Measurements from ENCODE around the gene ZBTB38.

Gene ZBTB38

DNA sequence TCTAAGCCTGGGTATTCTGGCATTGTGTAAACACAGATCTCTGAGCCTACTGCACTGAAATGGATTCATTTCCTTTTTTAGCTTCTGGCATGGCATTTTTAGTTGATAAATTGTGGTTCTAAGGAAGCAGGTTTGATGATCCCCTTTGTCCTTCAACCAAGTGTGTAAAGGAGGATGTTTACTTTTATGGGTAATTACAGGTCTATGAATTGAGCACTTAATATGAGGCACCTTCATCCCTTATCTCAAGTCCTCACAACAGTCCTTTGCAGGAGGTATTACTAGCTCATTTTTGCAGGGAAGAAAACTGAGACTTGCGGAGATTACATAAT, 30.8 kb upstream of the ZBTB38 start:
- no peak for DNase-seq (ENCODE audit: low read depth in 3 of 3)

DNA sequence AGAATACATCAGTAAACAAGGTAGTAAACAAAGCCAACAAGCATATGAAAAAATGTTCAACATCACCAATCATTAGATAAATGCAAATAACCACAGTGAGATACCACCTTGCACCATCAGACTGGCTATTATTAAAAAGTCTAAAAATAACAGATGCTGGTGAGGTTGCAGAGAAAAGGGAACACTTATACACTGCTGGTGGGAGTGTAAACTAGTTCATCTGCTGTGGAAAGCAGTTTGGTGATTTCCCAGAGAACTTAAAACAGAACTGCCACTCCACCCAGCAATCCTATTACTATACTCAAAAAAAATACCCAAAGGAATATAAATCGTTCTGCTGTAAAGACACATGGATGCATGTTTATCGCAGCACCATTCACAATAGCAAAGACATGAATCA, 30.3 kb upstream of the ZBTB38 start:
- no peak for DNase-seq (ENCODE audit: low read depth in 3 of 3)

DNA sequence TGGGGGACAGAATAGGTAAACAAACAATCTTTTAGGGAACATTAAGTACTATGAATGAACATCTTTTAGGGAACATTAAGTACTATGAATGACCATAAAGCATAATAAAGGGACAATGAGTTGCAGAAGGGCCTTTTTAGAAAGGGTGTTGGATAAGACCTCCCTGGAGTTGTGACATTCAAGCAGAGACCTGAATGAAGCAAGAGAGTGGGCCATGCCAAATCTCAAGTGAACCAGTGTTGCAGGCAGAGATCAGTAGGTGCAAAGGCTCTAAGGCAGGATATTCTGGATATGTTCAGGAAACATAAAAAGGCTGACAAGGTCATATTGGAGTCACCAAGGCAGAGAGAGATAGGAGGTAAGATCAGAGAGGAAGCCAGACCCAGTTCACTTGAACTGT, 29.4 kb upstream of the ZBTB38 start:
- no peak for DNase-seq (ENCODE audit: low read depth in 3 of 3)

DNA sequence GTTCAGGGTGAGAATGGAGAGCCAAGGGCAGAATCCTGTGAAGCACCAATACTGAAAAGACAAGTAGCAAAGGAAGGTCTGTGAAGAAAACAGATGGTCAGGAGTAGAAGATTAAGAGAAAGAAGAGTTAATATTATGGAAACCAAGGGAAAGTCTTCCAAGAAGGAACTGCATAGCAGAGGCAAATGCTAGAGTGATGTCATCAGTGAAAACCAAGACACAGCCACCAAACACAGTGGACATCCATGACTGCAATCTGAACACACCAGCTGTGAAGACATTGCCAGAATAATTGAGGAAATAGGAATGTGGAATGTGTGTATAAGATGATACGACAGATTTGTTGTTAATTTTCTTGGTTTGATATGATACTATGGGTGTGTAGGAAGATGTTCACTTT, 26.8 kb upstream of the ZBTB38 start:
- DNase-seq (ENCODE audit: low read depth in 3 of 3) = no peak

DNA sequence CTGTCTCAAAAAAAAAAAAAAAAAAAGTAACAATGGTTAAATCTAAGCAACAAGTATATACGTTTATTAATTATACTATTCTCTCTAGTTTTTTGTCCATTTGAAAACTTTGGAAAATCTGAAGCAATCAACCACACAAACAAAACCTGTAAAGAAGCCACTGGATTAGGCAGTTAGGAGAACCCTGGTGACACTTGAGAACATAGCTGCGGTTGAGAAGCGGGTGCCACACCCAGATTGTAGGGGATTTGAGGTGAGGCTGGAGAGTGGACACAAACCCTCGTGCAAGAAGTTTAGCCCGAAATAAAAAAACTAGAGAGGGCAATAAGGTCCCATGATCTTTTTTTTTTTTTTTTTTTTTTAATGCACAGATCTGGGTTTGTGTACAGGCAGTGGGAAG, 25.9 kb upstream of the ZBTB38 start:
- no peak for DNase-seq (ENCODE audit: low read depth in 3 of 3)

DNA sequence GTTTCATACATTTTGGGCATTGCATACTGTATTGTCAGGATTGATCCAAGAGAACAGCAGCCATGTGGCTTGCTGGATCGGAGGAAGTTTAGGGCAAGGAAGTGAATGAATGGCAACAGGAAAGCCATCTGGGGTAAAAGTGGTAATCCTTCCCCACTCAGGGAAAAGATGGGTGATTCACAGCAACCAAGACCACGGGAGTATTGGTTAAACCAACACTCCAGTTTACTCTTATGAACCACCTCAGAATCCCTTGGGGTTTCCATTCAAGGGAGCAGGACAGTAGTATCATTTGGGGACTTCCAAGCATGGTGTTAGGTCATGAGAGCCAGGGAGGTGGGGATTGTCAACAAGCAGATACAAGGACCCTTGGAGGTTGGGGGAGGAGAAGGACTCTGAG, 25.2 kb upstream of the ZBTB38 start:
- no peak for DNase-seq (ENCODE audit: low read depth in 3 of 3)

DNA sequence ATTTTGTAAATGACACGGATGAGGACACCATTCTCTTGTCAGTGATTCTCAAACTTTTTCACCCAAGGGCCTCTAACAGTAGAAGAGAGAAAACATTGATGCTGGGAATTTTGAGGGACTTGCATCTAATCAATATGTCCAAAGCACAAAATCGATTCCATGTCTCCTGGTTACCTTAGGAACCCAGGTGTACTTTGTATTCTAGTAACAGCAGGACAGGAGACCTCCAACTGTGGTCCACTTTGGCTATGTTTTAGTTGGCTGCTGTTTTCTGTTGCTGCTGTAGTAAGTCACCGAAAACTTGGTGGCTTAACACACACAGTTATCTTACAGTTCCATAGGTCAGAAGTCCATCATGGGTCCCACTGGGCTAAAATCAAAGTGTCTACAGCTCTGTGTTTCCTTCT, 24.4 kb upstream of the ZBTB38 start:
- no peak for DNase-seq (ENCODE audit: low read depth in 3 of 3)

DNA sequence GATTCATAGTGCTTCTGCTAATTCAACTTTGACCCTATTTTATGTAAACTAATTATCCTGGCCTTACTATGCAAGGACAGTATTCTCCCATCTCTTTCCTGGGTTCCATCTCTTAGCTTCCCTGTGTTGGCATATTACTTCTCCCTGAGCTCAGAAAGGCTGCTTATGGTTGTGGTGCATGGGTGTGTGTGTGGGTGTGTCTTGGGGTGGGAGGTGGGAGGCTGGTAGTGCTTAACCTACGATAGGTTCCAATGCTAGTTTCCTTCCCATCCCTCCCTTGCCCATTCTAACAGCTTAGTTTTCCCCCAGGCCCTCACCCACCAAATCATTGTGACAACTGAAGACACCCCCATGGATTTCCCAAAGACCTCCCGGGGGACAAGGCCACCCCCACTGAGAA, 22.8 kb upstream of the ZBTB38 start:
- no peak for DNase-seq (ENCODE audit: low read depth in 3 of 3)

DNA sequence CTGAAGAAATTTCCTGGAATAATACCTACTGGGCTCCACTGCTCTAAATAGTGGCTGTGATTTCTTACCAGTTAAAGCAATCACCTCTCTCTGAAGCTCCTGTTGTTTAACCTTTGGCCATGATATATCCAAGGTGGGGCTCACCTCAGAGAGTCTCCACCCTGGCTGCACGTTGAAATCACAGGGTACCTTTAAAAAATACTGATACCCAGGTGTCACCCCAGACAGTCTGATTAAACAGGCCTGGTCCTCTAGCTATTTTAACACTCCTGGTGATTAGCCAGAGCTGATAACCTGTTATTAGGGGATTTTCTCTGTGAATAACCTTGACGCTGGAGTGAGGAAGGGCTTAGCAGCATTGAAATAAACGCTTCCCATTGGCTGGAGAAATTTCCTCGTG, 22.3 kb upstream of the ZBTB38 start:
- DNase-seq (ENCODE audit: low read depth in 3 of 3) = no peak

DNA sequence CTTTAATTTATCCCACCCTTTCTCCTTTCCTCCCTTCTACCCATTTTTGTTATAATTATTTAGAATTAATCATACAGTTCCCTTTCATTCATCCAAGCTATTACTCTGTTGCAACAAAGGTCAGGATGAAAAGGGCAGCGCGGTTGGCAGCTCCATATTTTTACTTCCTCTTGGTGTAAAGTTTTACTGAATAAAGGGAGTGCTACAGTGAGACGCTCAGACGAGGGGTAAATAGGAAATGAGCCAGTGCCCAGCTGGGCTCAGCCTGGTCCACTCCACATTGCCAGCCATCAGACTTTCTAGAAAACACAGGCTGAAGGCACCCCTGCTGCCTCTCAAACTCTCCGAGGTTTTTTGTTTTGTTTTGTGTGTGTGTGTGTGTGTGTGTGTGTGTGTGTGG, 21.9 kb upstream of the ZBTB38 start:
- DNase-seq (ENCODE audit: low read depth in 3 of 3) = no peak

DNA sequence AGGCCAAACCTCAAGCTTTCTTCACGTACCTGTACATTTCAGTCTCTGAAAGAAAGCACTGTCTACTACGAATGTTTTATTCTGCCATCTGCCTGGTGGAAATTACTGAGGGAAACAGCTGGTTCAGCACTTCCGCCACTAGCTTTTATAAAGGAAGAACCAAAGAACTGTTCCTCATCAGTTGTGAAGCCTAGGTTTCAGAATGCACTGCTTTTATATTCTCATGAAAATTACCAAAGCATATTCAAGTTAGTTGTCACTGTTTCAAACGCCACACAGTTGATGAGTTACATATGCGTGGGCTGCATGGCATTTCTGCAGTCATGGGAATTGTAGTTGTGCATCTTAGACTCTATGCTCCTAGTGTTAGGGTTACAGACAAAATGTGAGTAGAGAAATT, 21.5 kb upstream of the ZBTB38 start:
- DNase-seq (ENCODE audit: low read depth in 3 of 3) = no peak

DNA sequence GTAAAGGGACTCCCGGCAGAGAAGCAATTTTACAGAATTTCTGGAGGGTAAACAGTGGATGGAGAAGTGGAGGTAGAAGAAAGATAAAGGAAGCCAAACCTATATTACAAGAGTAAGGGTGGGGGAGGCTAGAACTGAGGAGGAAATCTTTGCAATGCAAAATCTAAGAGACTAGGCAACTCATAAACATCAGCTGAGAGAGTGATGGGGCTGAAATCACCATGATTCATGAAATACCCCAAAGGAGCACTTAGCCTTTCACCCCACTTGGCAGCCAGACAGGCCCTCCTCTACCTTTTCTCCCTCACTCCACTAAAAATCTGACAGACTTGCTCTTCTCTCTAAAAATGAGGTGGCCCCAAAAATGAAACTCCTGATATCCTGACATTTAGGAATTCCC, 19.5 kb upstream of the ZBTB38 start:
- DNase-seq (ENCODE audit: low read depth in 3 of 3) = no peak

DNA sequence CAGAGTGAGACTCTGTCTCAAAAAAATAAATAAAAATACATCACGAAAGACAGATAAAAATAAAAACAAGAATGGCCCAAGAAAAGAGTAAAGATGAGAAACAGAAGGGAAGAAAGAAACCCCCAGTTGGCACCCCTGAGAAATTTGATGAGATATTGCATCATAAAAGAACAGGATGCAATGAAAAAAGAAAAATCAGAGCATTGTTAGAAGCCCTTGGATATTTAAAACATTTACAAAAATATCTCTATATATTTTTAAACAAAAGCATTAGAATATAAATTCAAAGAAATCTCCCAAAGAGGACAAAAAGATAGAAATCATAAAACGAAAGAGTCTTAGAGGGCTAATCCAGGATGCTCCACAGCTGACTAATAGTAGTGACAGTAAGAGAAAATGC, 18.6 kb upstream of the ZBTB38 start:
- no peak for DNase-seq (ENCODE audit: low read depth in 3 of 3)

DNA sequence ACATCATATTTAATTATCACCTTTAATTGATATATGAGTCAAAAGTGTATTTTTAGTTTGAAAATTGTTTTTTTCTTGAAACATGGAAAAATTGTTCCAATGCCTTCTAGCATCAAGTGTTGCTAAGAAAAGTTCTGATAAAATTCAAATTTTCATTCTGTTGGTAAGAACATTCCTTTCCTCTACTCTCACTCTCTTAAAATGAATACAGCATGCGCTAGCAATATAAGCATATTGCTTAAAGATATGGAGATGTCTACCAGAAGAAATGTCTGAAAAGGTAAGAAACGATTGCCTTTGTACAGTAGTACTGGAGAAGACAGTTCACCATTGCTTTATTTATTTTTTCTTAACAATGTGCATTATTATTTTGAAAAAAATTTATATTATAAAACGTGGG, 17.6 kb upstream of the ZBTB38 start:
- no peak for DNase-seq (ENCODE audit: low read depth in 3 of 3)

DNA sequence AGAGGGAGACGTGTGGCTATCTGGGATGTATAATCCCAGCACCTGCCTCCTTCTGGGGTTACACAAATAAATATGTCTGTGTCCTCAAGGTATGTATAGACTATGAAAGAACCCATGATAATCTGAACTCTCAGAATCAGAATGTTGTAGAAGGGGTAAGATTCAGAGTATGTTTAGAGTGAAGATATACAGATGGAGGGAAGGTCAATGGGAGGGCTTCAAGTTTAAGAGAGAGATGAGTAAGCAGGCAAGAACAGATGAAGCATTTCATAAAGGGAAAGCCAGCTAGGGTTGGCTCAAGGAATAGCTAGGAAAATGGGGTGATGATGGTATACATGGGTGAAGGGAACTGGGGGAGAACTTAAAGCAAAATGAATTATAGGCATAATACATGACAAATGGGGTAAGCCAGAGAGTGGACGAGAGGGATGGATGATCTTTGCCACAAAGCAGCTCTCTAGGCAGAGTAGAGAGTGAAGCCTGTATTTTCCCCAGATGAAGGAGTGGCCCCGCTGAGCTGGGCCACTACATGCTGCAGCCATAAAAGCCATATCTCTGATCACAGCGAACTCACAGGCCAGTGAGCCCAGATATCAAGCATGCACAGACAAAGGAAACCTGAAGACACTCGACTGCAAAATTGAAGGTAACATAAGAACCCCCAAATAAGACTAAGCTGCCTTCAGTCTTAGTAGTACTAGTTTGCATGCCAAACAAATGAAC, 15.9 kb upstream of the ZBTB38 start:
- DNase-seq (ENCODE audit: low read depth in 3 of 3) = no peak

DNA sequence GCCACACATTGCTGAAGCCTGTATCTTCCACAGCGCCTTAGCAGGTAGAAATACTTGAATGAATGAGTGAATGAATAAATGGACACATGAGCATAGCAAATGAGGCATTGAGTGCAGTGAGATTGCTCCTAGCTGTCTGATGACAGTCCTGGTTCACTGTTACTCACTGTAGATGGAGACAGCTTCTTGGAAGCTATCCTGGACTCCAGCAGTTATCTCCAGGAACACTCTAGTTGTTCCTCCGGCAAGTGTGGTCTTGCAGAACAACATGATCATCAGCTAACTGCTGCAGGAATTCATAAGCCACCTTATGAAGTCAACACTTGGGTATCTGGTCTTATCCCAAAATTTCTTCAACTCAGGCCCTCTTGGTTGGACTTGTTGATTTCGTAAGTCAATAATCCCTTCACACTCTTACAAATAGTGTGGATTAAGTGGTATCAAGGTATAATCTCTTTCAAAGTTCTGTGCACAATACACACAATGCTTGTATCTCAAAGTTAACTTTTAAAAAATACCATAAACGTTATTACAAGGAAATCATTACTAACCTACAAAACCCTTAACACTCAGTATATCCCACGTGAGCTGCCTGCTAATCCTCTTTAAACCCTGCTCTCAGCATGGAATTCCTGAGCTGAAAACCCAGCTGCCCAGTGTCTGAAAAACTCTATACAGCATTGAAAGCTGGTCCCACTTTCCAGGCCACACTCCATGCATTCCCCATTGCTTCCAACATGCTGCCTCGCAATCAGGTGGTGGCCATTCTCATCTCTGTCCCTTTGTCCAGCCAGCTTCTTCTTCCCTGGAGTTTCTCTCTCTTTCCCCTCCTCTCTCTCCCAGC, 14.4 kb upstream of the ZBTB38 start:
- no peak for DNase-seq (ENCODE audit: low read depth in 3 of 3)

DNA sequence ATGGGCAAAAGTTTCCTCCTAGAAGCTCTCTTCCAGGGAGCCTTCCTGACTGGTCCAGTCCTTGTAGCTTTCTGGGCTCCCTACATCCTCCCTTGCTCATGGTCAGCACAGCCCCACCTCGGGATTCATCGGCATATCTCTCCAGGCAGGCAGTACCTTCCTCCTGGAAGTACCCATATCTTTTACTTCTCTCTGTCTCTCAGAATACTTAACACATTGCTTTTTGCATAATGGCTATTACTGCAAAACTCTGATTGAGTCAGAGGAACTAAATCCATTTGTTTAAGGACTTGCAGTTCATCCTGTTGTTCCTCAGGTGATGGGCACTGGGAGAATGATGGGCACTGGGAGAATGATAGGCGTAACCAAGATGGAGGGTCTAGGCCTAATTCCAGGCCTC, 13.8 kb upstream of the ZBTB38 start:
- no peak for DNase-seq (ENCODE audit: low read depth in 3 of 3)

DNA sequence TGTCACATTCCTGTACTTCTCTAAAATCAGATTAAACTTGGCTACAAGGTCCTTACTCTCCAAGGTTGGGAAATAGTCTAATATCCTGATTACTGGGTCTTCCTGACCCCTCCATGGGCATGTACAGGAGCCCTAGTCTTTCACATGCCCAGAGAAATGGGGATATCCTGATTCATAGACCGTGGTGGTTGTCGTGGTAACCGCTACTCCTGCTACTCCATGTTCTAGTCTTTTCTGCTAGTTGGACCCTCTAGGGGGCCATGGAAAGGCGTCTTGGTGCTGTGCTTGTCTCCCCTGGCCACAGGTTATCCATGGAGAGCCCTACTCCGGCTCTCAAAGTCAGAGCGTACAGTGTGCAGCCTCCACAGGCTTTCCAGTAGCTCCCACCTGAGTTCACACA, 13.1 kb upstream of the ZBTB38 start:
- no peak for DNase-seq (ENCODE audit: low read depth in 3 of 3)

DNA sequence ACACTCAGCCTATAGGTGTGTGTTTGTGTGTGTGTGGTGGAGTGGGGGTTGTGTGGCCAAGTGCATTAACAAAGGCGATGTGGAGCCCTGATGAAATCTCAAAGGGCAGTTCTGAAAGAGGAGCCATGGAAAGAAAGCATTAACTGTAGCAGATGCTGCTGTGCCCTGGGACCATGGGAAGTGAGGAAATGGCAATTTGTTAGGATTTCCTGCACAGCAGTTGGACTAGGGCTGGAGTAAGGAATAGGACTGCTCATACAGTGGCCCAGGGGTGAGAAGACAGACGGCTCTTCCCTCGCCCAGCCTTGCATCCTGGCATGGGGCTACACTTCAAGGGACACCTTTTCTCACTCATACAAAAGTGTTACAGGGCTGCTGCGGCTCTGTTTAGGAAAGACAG, 12.3 kb upstream of the ZBTB38 start:
- DNase-seq (ENCODE audit: low read depth in 3 of 3) = no peak

DNA sequence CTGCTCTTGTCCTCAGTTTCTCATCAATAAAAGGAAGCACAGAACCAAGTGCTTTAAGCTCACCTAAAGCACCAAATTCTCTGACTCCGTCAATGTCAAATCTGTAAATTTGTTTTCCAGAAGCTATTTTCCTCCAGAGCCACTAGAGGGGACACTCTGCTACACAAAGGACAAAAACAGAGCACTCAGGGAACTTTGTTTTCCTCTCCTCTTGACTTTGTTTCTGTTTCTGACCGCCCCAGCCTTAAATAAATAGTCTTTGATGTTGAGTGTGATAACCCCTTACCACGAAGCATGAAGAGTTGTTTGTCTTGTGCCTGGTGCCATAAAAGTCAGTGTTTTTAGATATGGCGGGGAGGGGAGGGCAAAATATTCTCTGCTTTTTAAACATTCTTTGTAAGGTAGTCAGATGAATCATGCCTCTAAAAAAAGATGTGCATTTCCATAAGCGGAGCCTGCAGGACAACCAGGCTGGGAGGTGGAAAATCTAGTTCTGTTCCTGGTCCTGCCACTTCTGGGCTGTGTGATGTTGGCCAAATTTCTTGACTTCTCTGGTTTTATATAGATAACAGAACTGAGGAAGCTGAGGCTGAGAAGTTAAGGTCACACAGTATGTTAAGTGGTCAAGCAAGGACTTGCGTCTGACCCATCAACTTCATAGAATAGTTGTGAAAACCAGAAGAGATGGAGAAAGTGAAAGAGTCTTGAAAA, 7.3 kb upstream of the ZBTB38 start:
- no peak for DNase-seq (ENCODE audit: low read depth in 3 of 3)

DNA sequence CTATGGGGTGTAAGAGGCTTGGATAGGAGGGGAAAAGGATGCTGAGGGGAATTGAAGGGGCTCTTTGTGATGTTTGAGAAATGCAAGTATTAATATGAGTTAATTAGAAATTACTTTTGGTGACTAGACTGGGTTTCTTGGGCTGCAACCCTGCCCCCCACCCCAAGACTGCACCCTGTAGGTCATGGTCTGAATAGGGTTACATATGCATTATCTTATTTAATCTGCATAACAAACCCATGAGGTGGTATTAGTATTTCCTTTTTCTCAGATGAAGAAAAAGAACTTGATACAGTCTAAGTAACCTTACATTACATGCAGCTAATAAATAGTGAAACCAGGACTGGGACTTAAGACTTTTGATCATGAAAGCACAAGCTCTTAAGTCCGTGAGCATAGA, 5.6 kb upstream of the ZBTB38 start:
- no peak for DNase-seq (ENCODE audit: low read depth in 3 of 3)

DNA sequence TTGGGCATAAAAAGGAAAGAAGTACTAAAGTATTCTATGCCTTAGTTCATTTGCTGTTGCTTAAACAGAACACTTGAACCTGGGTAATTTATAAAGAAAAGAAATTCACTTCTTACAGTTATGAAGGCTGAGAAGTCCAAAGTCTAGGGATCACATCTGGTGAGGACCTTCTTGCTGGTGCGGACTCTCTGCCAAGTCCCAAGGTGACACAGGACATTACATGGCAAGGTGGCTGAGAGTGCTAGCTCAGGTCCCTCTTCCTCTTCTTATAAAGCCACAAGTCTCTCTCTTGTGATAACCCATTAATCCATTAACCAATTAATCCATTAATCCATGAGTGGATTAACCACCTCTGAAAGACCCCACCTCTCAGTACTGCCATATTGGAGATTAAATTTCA, 3.1 kb upstream of the ZBTB38 start:
- DNase-seq (ENCODE audit: low read depth in 3 of 3) = no peak
